ENCODE measurements around the gene TM9SF4. TPM values are rescaled to one million over a fixed set of nuclear protein-coding genes. Genes with fewer than 3 reads are reported as not detected.

The TM9SF4 gene
- total RNA-seq, 5 donors from 2014 or later (not counting 1 experiment from before 2014, with no cell fraction given), result 32.6 to 42.3 (median 38.0) TPM

GRCh38 chr20:32186506-32186905, 77.0 kb downstream of the TM9SF4 start:
- H3K4me1 ChIP-seq (ENCODE audit: control insufficient read depth in 1 of 2, extremely low read depth in 1 of 2, insufficient read depth in 2 of 2, low read length in 2 of 2), result peaks cover 2 to 28% of the 10 kb centered on the region in 2 experiments
- ChIA-PET CTCF (no interaction called here), POLR2A (no interaction called here)
- Mint-ChIP-seq H3K27ac (no peak overlapping the region), H3K4me3 (no peak overlapping the region), H3K27me3 (no peaks in the 10 kb centered on the region), H3K9me3 (no peaks in the 10 kb centered on the region), H3K36me3 (no peaks in the 10 kb centered on the region), H3K4me1 (peaks cover 27 to 36% (median 35%) of the 10 kb centered on the region in 3 donors)
- H3K4me3 ChIP-seq (ENCODE audit: control insufficient read depth in 1 of 2, extremely low read depth in 1 of 2, low read length in 1 of 2), result no peak overlapping the region
- no peaks in the 10 kb centered on the region for H3K9me3 ChIP-seq
- no CpG with 5 or more reads among the region's 1 CpG for WGBS (ENCODE audit: insufficient coverage)
- no peaks in the 10 kb centered on the region for H3K36me3 ChIP-seq (ENCODE audit: control insufficient read depth in 2 of 2, extremely low read depth in 1 of 2, insufficient read depth in 1 of 2, low read length in 1 of 2)
- H3K27ac ChIP-seq (ENCODE audit: low read length), result no peak overlapping the region
- ATAC-seq (replicated peaks in 1 of 4), result no peak
- H3K27me3 ChIP-seq (replicated peaks in 1 of 2; ENCODE audit: control insufficient read depth in 2 of 2, extremely low read depth in 1 of 2, insufficient read depth in 2 of 2, low read length in 1 of 2), result peaks cover 0 to 9% of the 10 kb centered on the region in 2 experiments
- no peak for DNase-seq

GRCh38 chr20:32188376-32189122, 79.0 kb downstream of the TM9SF4 start:
- WGBS (ENCODE audit: insufficient coverage), result 98% methylated on average over 17 of the region's 17 CpGs
- H3K9me3 Mint-ChIP-seq, result no peaks in the 10 kb centered on the region
- peaks cover 2 to 28% of the 10 kb centered on the region in 2 experiments for H3K4me1 ChIP-seq (ENCODE audit: control insufficient read depth in 1 of 2, extremely low read depth in 1 of 2, insufficient read depth in 2 of 2, low read length in 2 of 2)
- peak overlapping the region; percentile 50 to 60 for H3K27ac Mint-ChIP-seq
- no peaks in the 10 kb centered on the region for H3K9me3 ChIP-seq
- H3K4me3 Mint-ChIP-seq, result peak overlapping the region; percentile 74 to 79 (median 79)
- no peaks in the 10 kb centered on the region for H3K36me3 Mint-ChIP-seq
- no peaks in the 10 kb centered on the region for H3K27me3 Mint-ChIP-seq
- DNase-seq, result no peak
- ChIA-PET CTCF (no interaction called here), POLR2A (no interaction called here)
- H3K4me1 Mint-ChIP-seq, result peaks cover 29 to 35% (median 30%) of the 10 kb centered on the region in 3 donors
- H3K36me3 ChIP-seq (ENCODE audit: control insufficient read depth in 2 of 2, extremely low read depth in 1 of 2, insufficient read depth in 1 of 2, low read length in 1 of 2), result no peaks in the 10 kb centered on the region
- no peak for ATAC-seq (replicated peaks in 1 of 4)
- no peak overlapping the region for H3K27ac ChIP-seq (ENCODE audit: low read length)
- no peak overlapping the region for H3K4me3 ChIP-seq (ENCODE audit: control insufficient read depth in 1 of 2, extremely low read depth in 1 of 2, low read length in 1 of 2)
- peaks cover 0 to 5% of the 10 kb centered on the region in 2 experiments for H3K27me3 ChIP-seq (replicated peaks in 1 of 2; ENCODE audit: control insufficient read depth in 2 of 2, extremely low read depth in 1 of 2, insufficient read depth in 2 of 2, low read length in 1 of 2)

- Histone ChIP-seq H3K36me3 (ENCODE audit: control insufficient read depth in 2 of 2, extremely low read depth in 1 of 2, insufficient read depth in 1 of 2, low read length in 1 of 2) (no peaks in the 10 kb centered on the region), H3K4me1 (ENCODE audit: control insufficient read depth in 1 of 2, extremely low read depth in 1 of 2, insufficient read depth in 2 of 2, low read length in 2 of 2) (peaks cover 2 to 28% of the 10 kb centered on the region in 2 experiments), H3K4me3 (ENCODE audit: control insufficient read depth in 1 of 2, extremely low read depth in 1 of 2, low read length in 1 of 2) (peak overlapping the region; percentile 71 to 74), H3K9me3 (no peaks in the 10 kb centered on the region), H3K27ac (ENCODE audit: low read length) (peak overlapping the region; percentile 69), H3K27me3 (replicated peaks in 1 of 2; ENCODE audit: control insufficient read depth in 2 of 2, extremely low read depth in 1 of 2, insufficient read depth in 2 of 2, low read length in 1 of 2) (peaks cover 0 to 5% of the 10 kb centered on the region in 2 experiments)
- ChIA-PET CTCF (no interaction called here), POLR2A (no interaction called here)
- H3K9me3 Mint-ChIP-seq, result no peaks in the 10 kb centered on the region
- H3K27ac Mint-ChIP-seq, result peak overlapping the region; percentile 82 to 91
- H3K4me1 Mint-ChIP-seq, result peaks cover 30 to 35% (median 31%) of the 10 kb centered on the region in 3 donors
- no peak for DNase-seq
- H3K4me3 Mint-ChIP-seq, result peak overlapping the region; percentile 79 to 85 (median 79)
- 94% methylated on average over 6 of the region's 9 CpGs for WGBS (ENCODE audit: insufficient coverage)
- no peaks in the 10 kb centered on the region for H3K36me3 Mint-ChIP-seq
- ATAC-seq (replicated peaks in 1 of 4), result no peak
- H3K27me3 Mint-ChIP-seq, result no peaks in the 10 kb centered on the region
Measured at GRCh38 chr20:32189123-32189410, 79.6 kb downstream of the TM9SF4 start.

- Mint-ChIP-seq H3K9me3 (no peaks in the 10 kb centered on the region), H3K36me3 (peaks cover 4% of the 10 kb centered on the region), H3K27me3 (no peaks in the 10 kb centered on the region), H3K27ac (peak overlapping the region; percentile 86 to 91), H3K4me1 (peaks cover 30 to 35% (median 31%) of the 10 kb centered on the region in 3 donors), H3K4me3 (peak overlapping the region; percentile 79 to 85 (median 79))
- peak overlapping the region; percentile 69 for H3K27ac ChIP-seq (ENCODE audit: low read length)
- peaks cover 2 to 28% of the 10 kb centered on the region in 2 experiments for H3K4me1 ChIP-seq (ENCODE audit: control insufficient read depth in 1 of 2, extremely low read depth in 1 of 2, insufficient read depth in 2 of 2, low read length in 2 of 2)
- peak overlapping the region; percentile 71 to 74 for H3K4me3 ChIP-seq (ENCODE audit: control insufficient read depth in 1 of 2, extremely low read depth in 1 of 2, low read length in 1 of 2)
- peak in 33 of 35 experiments; percentile 11 to 57 (median 32) for DNase-seq
- ChIA-PET POLR2A (no interaction called here), CTCF (no interaction called here)
- WGBS (ENCODE audit: insufficient coverage), result 6% methylated on average over 73 of the region's 88 CpGs
- H3K9me3 ChIP-seq, result no peaks in the 10 kb centered on the region
- H3K36me3 ChIP-seq (ENCODE audit: control insufficient read depth in 2 of 2, extremely low read depth in 1 of 2, insufficient read depth in 1 of 2, low read length in 1 of 2), result peaks cover 0 to 6% of the 10 kb centered on the region in 2 donors
- H3K27me3 ChIP-seq (replicated peaks in 1 of 2; ENCODE audit: control insufficient read depth in 2 of 2, extremely low read depth in 1 of 2, insufficient read depth in 2 of 2, low read length in 1 of 2), result peaks cover 0 to 5% of the 10 kb centered on the region in 2 experiments
- ATAC-seq (replicated peaks in 1 of 4), result peak; percentile 62 to 77 (median 68)
Measured at GRCh38 chr20:32189691-32190615, 80.4 kb downstream of the TM9SF4 start.

GRCh38 chr20:32190616-32191415, 81.3 kb downstream of the TM9SF4 start:
- H3K27me3 Mint-ChIP-seq, result no peaks in the 10 kb centered on the region
- Histone ChIP-seq H3K36me3 (ENCODE audit: control insufficient read depth in 2 of 2, extremely low read depth in 1 of 2, insufficient read depth in 1 of 2, low read length in 1 of 2) (peaks cover 0 to 14% of the 10 kb centered on the region in 2 donors), H3K4me1 (ENCODE audit: control insufficient read depth in 1 of 2, extremely low read depth in 1 of 2, insufficient read depth in 2 of 2, low read length in 2 of 2) (peaks cover 2 to 28% of the 10 kb centered on the region in 2 experiments), H3K4me3 (ENCODE audit: control insufficient read depth in 1 of 2, extremely low read depth in 1 of 2, low read length in 1 of 2) (peak overlapping the region; percentile 71 to 74), H3K9me3 (no peaks in the 10 kb centered on the region), H3K27ac (ENCODE audit: low read length) (peak overlapping the region; percentile 54), H3K27me3 (replicated peaks in 1 of 2; ENCODE audit: control insufficient read depth in 2 of 2, extremely low read depth in 1 of 2, insufficient read depth in 2 of 2, low read length in 1 of 2) (peaks cover 0 to 5% of the 10 kb centered on the region in 2 experiments)
- ATAC-seq (replicated peaks in 1 of 4) (no peak), DNase-seq (no peak)
- POLR2A ChIA-PET, result interaction anchor here in 1 of 2 donors (0.6 kb wide), 1 partner anchor 15 kb away, joined by 3 read pairs; no protein-coding TSS in a partner anchor
- H3K4me1 Mint-ChIP-seq, result peaks cover 28 to 35% (median 29%) of the 10 kb centered on the region in 3 donors
- H3K36me3 Mint-ChIP-seq, result peaks cover 10% of the 10 kb centered on the region
- whole genome bisulfite sequencing (ENCODE audit: insufficient coverage), result 63% methylated on average over 13 of the region's 14 CpGs
- CTCF ChIA-PET, result interaction anchor here (0.5 to 0.8 kb wide), 3 partner anchors 72 to 1358 kb away, joined by 3 to 4 read pairs (median 3); no protein-coding TSS in a partner anchor
- H3K9me3 Mint-ChIP-seq, result no peaks in the 10 kb centered on the region
- peak overlapping the region; percentile 86 to 89 for H3K27ac Mint-ChIP-seq
- peak overlapping the region; percentile 79 to 81 (median 79) for H3K4me3 Mint-ChIP-seq
